Upper lobe of right lung (tissue), 1 donor: ENCODE measurements around the gene RNF213. TPM values are rescaled to one million over a fixed set of nuclear protein-coding genes. Genes with fewer than 3 reads are reported as not detected.
"Not testable (repeated sequence)": the region's sequence is repeated elsewhere in the genome, so short reads cannot be mapped to it uniquely, and the experiment has no call there.

Source experiments
- ATAC-seq: fragments of 200-7000 bp; cut with Tn5 transposase; one replicate; pipeline ENCODE4 v1.9.1; 2020; ENCODE audit warnings: mild to moderate bottlenecking, moderate library complexity
- DNase-seq: peaks from one replicate; pipeline ENCODE4 v3.0.0-alpha.2; 2020
- H3K27ac ChIP-seq: fragments of 200-600 bp; one replicate; pipeline ENCODE4 v1.8.0; 2022
- H3K27me3 ChIP-seq: fragments of 200-600 bp; one replicate; pipeline ENCODE4 v1.8.0; 2022; ENCODE audit warnings: mild to moderate bottlenecking
- H3K36me3 ChIP-seq: fragments of 200-600 bp; one replicate; pipeline ENCODE4 v1.8.0; 2022
- H3K4me1 ChIP-seq: fragments of 200-600 bp; one replicate; pipeline ENCODE4 v1.8.0; 2022
- H3K4me3 ChIP-seq: fragments of 200-600 bp; one replicate; pipeline ENCODE4 v1.8.0; 2022; ENCODE audit warnings: mild to moderate bottlenecking
- H3K9me3 ChIP-seq: fragments of 200-600 bp; one replicate; pipeline ENCODE4 v1.8.0; 2022
- intact Hi-C: fragments of 100-400 bp; cut with DNase I; formaldehyde crosslinking; loops from one replicate; pipeline ENCODE4 v1.11.0; 2022
- total RNA-seq: library from RNA; stranded (reverse); fragmentation: NEBNext Ultra II Directional; extraction: Animal tissue kit (Norgen Biotek cat#: 25700); gene quantifications from one replicate; pipeline ENCODE4 v1.2.1, GENCODE V29; 2021
- TF ChIP-seq, protein P1 (sequence below): fragments of 200-600 bp; IDR thresholded peaks from one replicate; pipeline ENCODE4 v1.8.0; 2022; ENCODE audit warnings: antibody characterized with exemption
- donor health status: DM: no; HTN: yes; CAD: no; lungs with severe emphysema.

Gene RNF213
- total RNA-seq, 1 donor from 2014 or later: 236 TPM

DNA sequence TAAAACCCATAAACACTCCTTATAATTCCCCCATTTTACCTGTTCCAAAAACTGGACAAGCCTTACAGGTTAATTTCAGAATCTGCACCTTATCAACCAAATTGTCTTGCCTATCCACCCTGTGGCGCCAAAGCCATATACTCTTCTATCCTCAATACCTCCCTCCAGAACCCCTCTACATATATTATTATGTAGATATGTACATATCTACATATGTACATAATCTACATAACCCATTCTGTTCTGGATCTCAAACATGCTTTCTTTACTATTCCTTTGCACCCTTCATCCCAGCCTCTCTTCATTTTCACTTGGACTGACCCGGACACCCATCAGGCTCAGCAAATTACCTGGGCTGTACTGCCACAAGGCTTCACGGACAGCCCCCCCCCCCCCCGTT is 142.3 kb downstream of the RNF213 start:
- Histone ChIP-seq H3K4me1 (no peaks in the 10 kb centered on the region), H3K27me3 (no peaks in the 10 kb centered on the region), H3K36me3 (no peaks in the 10 kb centered on the region), H3K4me3 (no peak overlapping the region), H3K9me3 (no peaks in the 10 kb centered on the region), H3K27ac (no peak overlapping the region)
- DNase-seq: no peak
- no peak for ATAC-seq
- TF ChIP-seq, protein P1, sequence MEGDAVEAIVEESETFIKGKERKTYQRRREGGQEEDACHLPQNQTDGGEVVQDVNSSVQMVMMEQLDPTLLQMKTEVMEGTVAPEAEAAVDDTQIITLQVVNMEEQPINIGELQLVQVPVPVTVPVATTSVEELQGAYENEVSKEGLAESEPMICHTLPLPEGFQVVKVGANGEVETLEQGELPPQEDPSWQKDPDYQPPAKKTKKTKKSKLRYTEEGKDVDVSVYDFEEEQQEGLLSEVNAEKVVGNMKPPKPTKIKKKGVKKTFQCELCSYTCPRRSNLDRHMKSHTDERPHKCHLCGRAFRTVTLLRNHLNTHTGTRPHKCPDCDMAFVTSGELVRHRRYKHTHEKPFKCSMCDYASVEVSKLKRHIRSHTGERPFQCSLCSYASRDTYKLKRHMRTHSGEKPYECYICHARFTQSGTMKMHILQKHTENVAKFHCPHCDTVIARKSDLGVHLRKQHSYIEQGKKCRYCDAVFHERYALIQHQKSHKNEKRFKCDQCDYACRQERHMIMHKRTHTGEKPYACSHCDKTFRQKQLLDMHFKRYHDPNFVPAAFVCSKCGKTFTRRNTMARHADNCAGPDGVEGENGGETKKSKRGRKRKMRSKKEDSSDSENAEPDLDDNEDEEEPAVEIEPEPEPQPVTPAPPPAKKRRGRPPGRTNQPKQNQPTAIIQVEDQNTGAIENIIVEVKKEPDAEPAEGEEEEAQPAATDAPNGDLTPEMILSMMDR: no peak
- intact Hi-C loops: no loop called here

DNA sequence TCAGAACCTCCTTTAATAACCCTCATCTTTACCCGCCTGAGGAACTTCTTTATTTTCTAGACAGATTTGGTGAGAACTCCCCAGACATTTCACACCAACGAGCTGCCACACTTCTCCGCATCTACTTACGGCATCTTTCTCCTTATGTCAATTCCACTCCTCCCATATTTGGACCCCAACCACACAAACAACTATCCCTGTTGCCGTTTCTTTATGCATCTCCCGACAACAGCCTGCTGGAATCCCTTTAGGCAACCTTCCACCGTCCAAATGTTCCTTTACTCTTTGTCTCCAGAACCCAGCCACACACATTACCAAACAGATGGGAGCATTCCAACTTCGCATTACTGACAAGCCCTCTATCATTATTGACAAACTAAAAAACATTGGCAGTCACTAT is 145.5 kb downstream of the RNF213 start:
- ATAC-seq (no peak), DNase-seq (no peak)
- peaks cover 5% of the 10 kb centered on the region for H3K4me1 ChIP-seq
- no peak overlapping the region for H3K27ac ChIP-seq
- no peaks in the 10 kb centered on the region for H3K9me3 ChIP-seq
- H3K4me3 ChIP-seq: no peak overlapping the region
- TF ChIP-seq, protein P1: no peak
- no peaks in the 10 kb centered on the region for H3K27me3 ChIP-seq
- no peaks in the 10 kb centered on the region for H3K36me3 ChIP-seq
- intact Hi-C loops: no loop called here

DNA sequence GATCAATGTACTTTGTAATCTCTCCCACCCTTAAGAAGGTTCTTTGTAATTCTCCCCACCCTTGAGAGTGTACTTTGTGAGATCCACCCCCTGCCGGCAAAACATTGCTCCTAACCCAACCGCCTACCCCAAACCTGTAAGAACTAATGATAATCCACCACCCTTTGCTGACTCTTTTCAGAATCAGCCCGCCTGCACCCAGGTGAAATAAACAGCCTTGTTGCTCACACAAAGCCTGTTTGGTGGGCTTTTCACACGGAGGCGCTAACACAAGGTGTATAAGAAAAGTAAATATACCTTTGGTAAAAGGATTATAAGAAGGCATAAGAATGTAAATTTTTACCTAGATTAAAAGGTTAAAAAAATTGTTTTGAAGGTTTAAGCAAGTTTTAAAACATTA is 147.3 kb downstream of the RNF213 start:
- H3K4me3 ChIP-seq, H3K27ac ChIP-seq, H3K9me3 ChIP-seq, H3K4me1 ChIP-seq, H3K36me3 ChIP-seq, intact Hi-C loops, H3K27me3 ChIP-seq, DNase-seq, ATAC-seq: not testable (repeated sequence)

DNA sequence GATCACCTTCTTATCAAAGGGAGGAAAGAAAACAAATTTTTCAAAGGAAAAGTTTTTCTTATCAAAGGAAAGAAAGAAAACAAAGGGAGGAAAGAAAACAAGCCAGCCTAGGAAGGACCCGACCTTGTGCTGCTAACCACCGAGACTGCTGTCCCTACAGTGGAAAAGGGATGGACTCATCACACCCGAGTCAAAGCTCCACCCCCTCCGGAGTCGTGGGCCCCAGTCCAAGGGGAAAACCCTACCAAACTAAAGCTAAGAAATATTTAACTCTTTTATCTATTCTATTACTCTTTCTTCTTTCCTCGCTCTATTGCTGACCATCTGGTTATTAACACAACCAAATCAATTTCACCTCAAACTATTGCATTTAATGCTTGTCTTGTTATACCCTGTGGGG is 148.2 kb downstream of the RNF213 start:
- ATAC-seq: no peak
- intact Hi-C loops: no loop called here
- TF ChIP-seq, protein P1: no peak
- no peak overlapping the region for H3K4me3 ChIP-seq
- no peaks in the 10 kb centered on the region for H3K9me3 ChIP-seq
- H3K27ac ChIP-seq: no peak overlapping the region
- no peaks in the 10 kb centered on the region for H3K27me3 ChIP-seq
- H3K4me1 ChIP-seq: peaks cover 8% of the 10 kb centered on the region
- DNase-seq: no peak
- no peaks in the 10 kb centered on the region for H3K36me3 ChIP-seq

DNA sequence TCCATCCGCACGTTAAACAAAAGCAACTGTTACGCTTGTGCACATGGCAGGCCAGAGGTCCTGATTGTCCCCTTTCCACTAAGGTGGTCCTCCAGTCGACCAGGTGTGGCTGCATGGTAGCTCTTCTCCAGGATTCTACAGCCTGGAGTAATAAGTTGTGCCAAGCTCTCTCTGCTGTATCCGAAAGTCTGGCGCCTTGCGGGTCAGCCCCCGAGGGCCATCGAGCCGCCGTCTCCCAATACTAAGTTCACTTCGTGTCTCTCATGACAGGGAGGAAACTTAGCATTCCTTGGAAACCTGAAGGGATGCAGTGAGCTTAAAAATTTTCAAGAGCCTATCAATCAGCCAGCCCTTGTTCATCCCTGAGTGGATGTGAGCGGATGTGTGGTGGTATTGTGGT is 149.0 kb downstream of the RNF213 start:
- Histone ChIP-seq H3K4me1 (peaks cover 15% of the 10 kb centered on the region), H3K27me3 (no peaks in the 10 kb centered on the region), H3K27ac (no peak overlapping the region), H3K4me3 (no peak overlapping the region), H3K36me3 (no peaks in the 10 kb centered on the region), H3K9me3 (no peaks in the 10 kb centered on the region)
- DNase-seq: no peak
- intact Hi-C loops: no loop called here
- ATAC-seq: no peak
- TF ChIP-seq, protein P1: no peak

DNA sequence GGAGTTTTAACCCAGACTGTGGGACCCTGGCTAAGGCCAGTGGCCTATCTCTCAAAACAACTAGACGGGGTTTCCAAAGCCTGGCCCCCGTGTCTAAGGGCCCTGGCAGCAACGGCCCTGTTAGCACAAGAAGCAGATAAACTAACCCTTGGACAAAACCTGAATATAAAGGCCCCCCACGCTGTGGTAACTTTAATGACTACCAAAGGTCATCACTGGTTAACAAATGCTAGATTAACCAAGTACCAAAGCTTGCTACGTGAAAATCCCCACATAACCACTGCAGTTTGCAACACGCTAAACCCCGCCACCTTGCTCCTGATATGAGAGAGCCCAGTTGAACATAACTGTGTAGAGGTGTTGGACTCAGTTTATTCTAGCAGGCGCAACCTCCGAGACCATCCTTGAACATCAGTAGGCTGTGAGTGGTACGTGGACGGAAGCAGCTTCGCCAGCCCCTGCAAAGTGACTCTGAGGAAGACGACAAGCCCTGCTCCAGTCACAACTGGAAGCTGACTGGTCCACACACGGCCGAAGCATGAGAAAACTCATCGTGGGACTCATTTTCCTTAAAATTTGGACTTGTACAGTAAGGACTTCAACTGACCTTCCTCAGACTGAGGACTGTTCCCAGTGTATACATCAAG is 149.9 kb downstream of the RNF213 start:
- ATAC-seq, H3K9me3 ChIP-seq, intact Hi-C loops, H3K27ac ChIP-seq, H3K4me3 ChIP-seq, DNase-seq, H3K27me3 ChIP-seq, H3K36me3 ChIP-seq: not testable (repeated sequence)
- peaks cover 15% of the 10 kb centered on the region for H3K4me1 ChIP-seq
